Activated CD4-positive, alpha-beta memory T cell treated with anti-CD3 and anti-CD28 coated beads, Interleukin-2, amount 10 ng/mL, durations not matched to agents 7 days and 5 days (primary cell): ENCODE results near the gene PRKAG2. TPM values are rescaled to one million over a fixed set of nuclear protein-coding genes. Genes with fewer than 3 reads are reported as not detected.

Source experiments
- CTCF ChIA-PET: fragments of 350-600 bp; sonication (Branson Sonifier 250); formaldehyde crosslinking; loops from one replicate; lab custom pipeline; 2021; ENCODE audit warnings: antibody characterized with exemption, inconsistent platforms; lab: Charles Lee
- POLR2A ChIA-PET: fragments of 350-600 bp; sonication (Branson Sonifier 250); formaldehyde crosslinking; loops from one replicate; lab custom pipeline; 2021; ENCODE audit warnings: antibody characterized with exemption; lab: Charles Lee
- DNase-seq: peaks from one replicate; pipeline ENCODE4 v3.0.0-alpha.2; 2020
- H3K27ac Mint-ChIP-seq: one replicate; pipeline ENCODE4 v1.8.0; 2021; ENCODE audit warnings: mild to moderate bottlenecking, mixed read lengths
- H3K27me3 Mint-ChIP-seq: one replicate; pipeline ENCODE4 v1.8.0; 2021; ENCODE audit warnings: mixed read lengths
- H3K36me3 Mint-ChIP-seq: one replicate; pipeline ENCODE4 v1.8.0; 2021; ENCODE audit warnings: low read depth, mixed read lengths
- H3K4me1 Mint-ChIP-seq: one replicate; pipeline ENCODE4 v1.8.0; 2021; ENCODE audit warnings: mixed read lengths
- H3K4me3 Mint-ChIP-seq: one replicate; pipeline ENCODE4 v1.8.0; 2021; ENCODE audit warnings: mild to moderate bottlenecking, mixed read lengths
- H3K9me3 Mint-ChIP-seq: one replicate; pipeline ENCODE4 v1.8.0; 2021; ENCODE audit warnings: mixed read lengths
- total RNA-seq, 2 experiments: library from RNA; stranded (reverse); gene quantifications; one replicate each; pipeline ENCODE4 v1.2.3, GENCODE V29; 2021

PRKAG2 gene
- total RNA-seq, 2 experiments from 2014 or later, result 25.4 to 33.7 TPM

DNA sequence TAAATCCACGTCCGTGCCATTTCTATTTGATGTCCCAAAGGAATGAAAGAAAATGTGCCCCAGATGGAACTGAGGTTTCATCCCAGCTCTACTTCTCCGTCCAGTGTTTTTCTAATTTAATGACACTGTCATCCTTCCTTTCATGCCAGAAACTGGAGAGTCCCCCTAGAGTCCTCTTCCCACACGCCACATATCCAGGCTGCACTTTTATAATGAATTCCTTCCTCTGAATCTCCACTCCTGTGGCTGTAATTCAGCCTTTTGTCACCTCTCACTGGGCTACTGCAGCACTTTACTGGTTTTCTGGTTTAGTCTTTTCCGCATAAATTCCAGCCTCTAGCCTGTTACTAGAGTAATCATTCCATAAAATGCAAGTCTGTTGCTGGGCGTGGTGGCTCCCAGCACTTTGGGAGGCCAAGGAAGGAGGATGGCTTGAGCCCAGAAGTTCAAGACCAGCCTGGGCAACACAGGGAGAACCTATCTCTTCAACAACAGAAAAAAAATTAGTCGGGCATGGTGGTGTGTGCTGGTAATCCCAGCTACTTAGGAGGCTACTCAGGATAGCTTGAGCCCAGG lies 214.6 kb downstream of the PRKAG2 start:
- Mint-ChIP-seq H3K9me3 (no peaks in the 10 kb centered on the region), H3K27me3 (no peaks in the 10 kb centered on the region), H3K4me1 (no peaks in the 10 kb centered on the region), H3K27ac (no peak overlapping the region), H3K36me3 (no peaks in the 10 kb centered on the region), H3K4me3 (no peak overlapping the region)
- DNase-seq, result no peak
- ChIA-PET POLR2A (no interaction called here), CTCF (no interaction called here)

GRCh38 chr7:151661587-151661986 lies 215.3 kb downstream of the PRKAG2 start:
- no peak overlapping the region for H3K4me3 Mint-ChIP-seq
- no peaks in the 10 kb centered on the region for H3K27me3 Mint-ChIP-seq
- POLR2A ChIA-PET, result interaction anchor here (0.9 kb wide), 1 partner anchor 28 kb away, joined by 3 read pairs; no protein-coding TSS in a partner anchor
- no peaks in the 10 kb centered on the region for H3K4me1 Mint-ChIP-seq
- CTCF ChIA-PET, result no interaction called here
- H3K36me3 Mint-ChIP-seq, result no peaks in the 10 kb centered on the region
- no peak overlapping the region for H3K27ac Mint-ChIP-seq
- H3K9me3 Mint-ChIP-seq, result no peaks in the 10 kb centered on the region
- DNase-seq, result no peak

GRCh38 chr7:151660141-151660540 lies 216.8 kb downstream of the PRKAG2 start:
- CTCF ChIA-PET, result interaction anchor here (0.6 kb wide), 1 partner anchor 55 kb away, joined by 3 read pairs; no protein-coding TSS in a partner anchor
- Mint-ChIP-seq H3K4me1 (no peaks in the 10 kb centered on the region), H3K36me3 (no peaks in the 10 kb centered on the region), H3K4me3 (no peak overlapping the region), H3K9me3 (no peaks in the 10 kb centered on the region), H3K27ac (no peak overlapping the region), H3K27me3 (no peaks in the 10 kb centered on the region)
- POLR2A ChIA-PET, result no interaction called here
- no peak for DNase-seq

DNA sequence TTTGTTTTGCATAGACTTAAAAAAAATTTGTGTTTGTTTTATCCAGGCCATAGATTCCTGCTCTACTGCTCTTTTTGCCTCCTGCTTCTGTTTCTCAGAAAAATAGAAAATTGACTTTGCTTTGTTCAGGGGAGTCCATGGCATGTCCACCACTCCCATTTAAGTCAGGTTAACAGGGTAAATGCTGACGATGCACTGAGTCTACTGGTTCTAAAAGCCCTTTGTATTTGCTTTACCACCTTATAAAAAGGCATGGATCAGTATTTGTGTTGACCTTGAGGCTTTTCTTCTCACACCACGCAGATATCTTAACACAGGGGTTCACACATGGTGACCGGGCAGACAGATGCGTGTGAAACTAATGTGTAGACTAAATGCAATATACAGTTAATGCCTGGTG lies 217.7 kb downstream of the PRKAG2 start:
- ChIA-PET CTCF (no interaction called here), POLR2A (no interaction called here)
- no peak overlapping the region for H3K4me3 Mint-ChIP-seq
- H3K9me3 Mint-ChIP-seq, result no peaks in the 10 kb centered on the region
- no peak overlapping the region for H3K27ac Mint-ChIP-seq
- no peaks in the 10 kb centered on the region for H3K36me3 Mint-ChIP-seq
- no peak for DNase-seq
- H3K27me3 Mint-ChIP-seq, result no peaks in the 10 kb centered on the region
- H3K4me1 Mint-ChIP-seq, result no peaks in the 10 kb centered on the region

DNA sequence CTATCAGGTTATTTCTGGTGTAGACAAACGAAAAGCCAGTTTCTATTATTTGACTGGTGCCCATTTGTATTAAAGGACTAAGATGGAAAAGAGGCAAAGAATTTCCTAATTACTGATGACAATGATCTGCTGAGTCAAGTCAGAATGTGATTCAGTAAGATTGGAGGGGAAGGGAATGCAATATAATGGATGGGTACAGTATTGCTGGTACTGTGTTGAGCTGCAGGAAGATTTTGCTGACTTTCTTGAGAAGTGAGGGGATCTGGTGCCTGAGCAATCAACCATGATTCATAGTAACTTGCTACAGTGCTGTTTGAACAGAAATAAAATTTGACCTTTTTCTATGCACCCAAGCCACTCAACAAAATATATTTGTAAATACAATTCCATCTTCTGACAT lies 218.1 kb downstream of the PRKAG2 start:
- POLR2A ChIA-PET, result no interaction called here
- Mint-ChIP-seq H3K27ac (no peak overlapping the region), H3K27me3 (no peaks in the 10 kb centered on the region), H3K9me3 (no peaks in the 10 kb centered on the region), H3K4me1 (no peaks in the 10 kb centered on the region), H3K4me3 (no peak overlapping the region), H3K36me3 (no peaks in the 10 kb centered on the region)
- CTCF ChIA-PET, result no interaction called here
- no peak for DNase-seq

DNA sequence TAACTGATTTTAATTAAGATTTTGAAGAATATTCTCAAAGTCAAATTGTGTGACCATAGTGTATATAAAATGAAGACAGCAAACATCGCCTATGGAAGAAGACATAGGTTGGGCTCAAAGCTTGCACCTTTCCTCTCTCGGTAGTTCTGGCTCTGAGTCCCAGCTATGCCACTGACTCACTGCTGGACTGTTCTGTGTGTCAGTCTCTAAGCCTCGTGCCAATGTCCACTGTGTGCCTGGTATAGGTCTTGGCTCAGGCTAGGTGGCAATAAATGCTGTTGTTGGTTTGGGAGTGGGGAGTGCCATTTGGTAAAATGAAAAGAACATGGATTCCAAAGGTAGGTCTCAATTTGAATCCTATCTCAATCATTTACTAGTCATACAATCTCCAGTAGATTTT lies 219.7 kb downstream of the PRKAG2 start:
- Mint-ChIP-seq H3K27ac (no peak overlapping the region), H3K4me1 (no peaks in the 10 kb centered on the region), H3K9me3 (no peaks in the 10 kb centered on the region), H3K4me3 (no peak overlapping the region), H3K36me3 (no peaks in the 10 kb centered on the region), H3K27me3 (no peaks in the 10 kb centered on the region)
- DNase-seq, result no peak
- CTCF ChIA-PET, result no interaction called here
- POLR2A ChIA-PET, result no interaction called here

DNA sequence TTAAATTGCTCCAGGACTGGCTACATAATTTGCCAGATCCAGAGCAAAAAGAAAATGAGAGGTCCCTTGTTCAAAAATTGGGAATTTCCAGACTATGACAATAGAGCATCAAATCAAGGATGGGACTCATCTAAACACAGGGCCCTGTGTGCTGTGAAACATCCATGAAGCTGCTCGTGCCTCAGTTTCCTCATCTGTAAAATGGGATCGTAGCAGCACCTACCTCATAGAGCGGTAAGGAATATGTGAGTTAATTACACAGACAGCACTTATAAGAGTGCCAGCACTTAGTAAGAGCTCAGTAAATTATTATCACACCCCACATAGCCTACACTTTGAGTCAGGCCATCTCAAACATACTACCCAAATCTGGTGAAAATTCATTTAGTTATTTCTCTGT lies 221.4 kb downstream of the PRKAG2 start:
- no peak overlapping the region for H3K4me3 Mint-ChIP-seq
- DNase-seq, result no peak
- H3K27ac Mint-ChIP-seq, result no peak overlapping the region
- CTCF ChIA-PET, result no interaction called here
- POLR2A ChIA-PET, result no interaction called here
- no peaks in the 10 kb centered on the region for H3K4me1 Mint-ChIP-seq
- H3K27me3 Mint-ChIP-seq, result no peaks in the 10 kb centered on the region
- H3K9me3 Mint-ChIP-seq, result no peaks in the 10 kb centered on the region
- no peaks in the 10 kb centered on the region for H3K36me3 Mint-ChIP-seq

DNA sequence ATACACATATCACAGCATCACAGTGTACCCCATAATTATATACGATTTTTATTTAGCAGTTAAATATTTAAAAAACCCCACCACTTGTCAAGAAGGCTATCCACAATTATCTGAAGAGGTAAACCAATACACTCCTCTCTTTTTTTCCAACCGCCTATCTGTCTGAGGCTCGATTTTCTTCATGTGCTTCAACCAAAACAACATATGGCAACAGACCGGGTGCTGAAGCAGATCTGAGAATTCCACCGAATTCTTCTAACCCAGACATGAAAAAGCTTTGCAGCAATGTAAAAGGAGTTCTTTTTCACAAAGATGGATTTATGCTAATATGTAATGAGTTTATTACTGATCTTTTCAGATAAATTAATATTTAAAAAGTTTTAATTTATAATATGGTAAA lies 224.8 kb downstream of the PRKAG2 start:
- POLR2A ChIA-PET, result no interaction called here

DNA sequence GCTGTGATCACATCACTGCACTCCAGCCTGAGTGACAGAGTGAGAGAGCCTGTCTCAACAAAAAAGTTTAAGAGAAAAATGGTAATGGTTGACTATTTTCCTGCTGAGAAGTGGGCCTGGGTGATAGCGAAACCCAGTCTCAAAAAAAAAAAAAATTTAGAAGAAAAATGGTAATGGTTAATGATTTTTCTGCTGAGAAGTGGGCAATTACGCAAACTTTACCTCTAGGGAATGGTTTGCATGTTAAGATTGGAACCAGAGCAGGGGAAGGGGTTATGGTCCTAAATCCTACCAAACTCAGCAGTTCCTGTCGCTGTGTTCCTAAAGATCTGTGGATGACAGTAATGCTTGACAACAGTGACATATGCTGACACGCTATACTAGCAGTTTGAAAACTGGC lies 226.8 kb downstream of the PRKAG2 start:
- Mint-ChIP-seq H3K9me3 (no peaks in the 10 kb centered on the region), H3K4me3 (no peak overlapping the region), H3K27me3 (no peaks in the 10 kb centered on the region), H3K36me3 (no peaks in the 10 kb centered on the region), H3K4me1 (no peaks in the 10 kb centered on the region), H3K27ac (no peak overlapping the region)
- ChIA-PET CTCF (no interaction called here), POLR2A (no interaction called here)
- DNase-seq, result no peak

More for the DNA sequence above, 224.8 kb downstream of the PRKAG2 start:
- no peaks in the 10 kb centered on the region for H3K36me3 Mint-ChIP-seq
- no peak overlapping the region for H3K27ac Mint-ChIP-seq
- no peak for DNase-seq
- no peak overlapping the region for H3K4me3 Mint-ChIP-seq
- no peaks in the 10 kb centered on the region for H3K9me3 Mint-ChIP-seq
- no peaks in the 10 kb centered on the region for H3K4me1 Mint-ChIP-seq
- no peaks in the 10 kb centered on the region for H3K27me3 Mint-ChIP-seq
- CTCF ChIA-PET, result no interaction called here

GRCh38 chr7:151648429-151648828 lies 228.5 kb downstream of the PRKAG2 start:
- ChIA-PET CTCF (no interaction called here), POLR2A (no interaction called here)
- Mint-ChIP-seq H3K4me1 (no peaks in the 10 kb centered on the region), H3K9me3 (peaks cover 2% of the 10 kb centered on the region), H3K36me3 (no peaks in the 10 kb centered on the region), H3K4me3 (no peak overlapping the region), H3K27ac (no peak overlapping the region), H3K27me3 (no peaks in the 10 kb centered on the region)
- no peak for DNase-seq

GRCh38 chr7:151647874-151648273 lies 229.0 kb downstream of the PRKAG2 start:
- no peaks in the 10 kb centered on the region for H3K4me1 Mint-ChIP-seq
- no peaks in the 10 kb centered on the region for H3K27me3 Mint-ChIP-seq
- H3K9me3 Mint-ChIP-seq, result peaks cover 2% of the 10 kb centered on the region
- POLR2A ChIA-PET, result no interaction called here
- CTCF ChIA-PET, result no interaction called here
- H3K27ac Mint-ChIP-seq, result no peak overlapping the region
- H3K36me3 Mint-ChIP-seq, result no peaks in the 10 kb centered on the region
- DNase-seq, result no peak
- no peak overlapping the region for H3K4me3 Mint-ChIP-seq

DNA sequence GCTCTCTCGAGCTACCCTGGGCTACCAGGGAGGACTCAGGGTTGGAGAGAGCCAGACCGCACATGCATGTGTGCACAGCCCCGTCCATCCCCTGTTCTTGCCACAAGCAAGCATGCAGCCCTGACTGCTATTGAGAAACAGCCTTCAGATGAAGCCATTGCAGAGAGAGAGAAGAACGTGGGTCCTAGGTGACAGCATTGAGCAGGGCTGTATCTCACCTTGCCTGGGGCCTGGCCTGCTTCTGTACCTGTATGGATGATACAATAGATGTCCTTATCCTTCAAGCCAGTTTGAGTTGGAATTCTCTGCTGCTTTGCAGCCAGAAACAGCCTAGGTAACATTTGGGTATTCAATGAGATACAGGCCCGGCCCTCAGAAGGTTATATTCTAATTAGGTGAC lies 229.9 kb downstream of the PRKAG2 start:
- no peaks in the 10 kb centered on the region for H3K27me3 Mint-ChIP-seq
- no peak for DNase-seq
- no peak overlapping the region for H3K4me3 Mint-ChIP-seq
- H3K4me1 Mint-ChIP-seq, result no peaks in the 10 kb centered on the region
- no peaks in the 10 kb centered on the region for H3K36me3 Mint-ChIP-seq
- H3K9me3 Mint-ChIP-seq, result peaks cover 2% of the 10 kb centered on the region
- ChIA-PET CTCF (no interaction called here), POLR2A (interaction anchor here (1.0 kb wide), 1 partner anchor 15 kb away, joined by 3 read pairs; no protein-coding TSS in a partner anchor)
- no peak overlapping the region for H3K27ac Mint-ChIP-seq

GRCh38 chr7:151645311-151645710 lies 231.6 kb downstream of the PRKAG2 start:
- CTCF ChIA-PET, result interaction anchor here (2.2 kb wide), 1 partner anchor 12 kb away, joined by 6 read pairs; no protein-coding TSS in a partner anchor
- Mint-ChIP-seq H3K36me3 (no peaks in the 10 kb centered on the region), H3K27me3 (no peaks in the 10 kb centered on the region), H3K4me1 (no peaks in the 10 kb centered on the region), H3K27ac (no peak overlapping the region), H3K9me3 (peaks cover 2% of the 10 kb centered on the region), H3K4me3 (no peak overlapping the region)
- DNase-seq, result no peak
- POLR2A ChIA-PET, result interaction anchor here (0.9 kb wide), 1 partner anchor 293 kb away, joined by 3 read pairs; no protein-coding TSS in a partner anchor

DNA sequence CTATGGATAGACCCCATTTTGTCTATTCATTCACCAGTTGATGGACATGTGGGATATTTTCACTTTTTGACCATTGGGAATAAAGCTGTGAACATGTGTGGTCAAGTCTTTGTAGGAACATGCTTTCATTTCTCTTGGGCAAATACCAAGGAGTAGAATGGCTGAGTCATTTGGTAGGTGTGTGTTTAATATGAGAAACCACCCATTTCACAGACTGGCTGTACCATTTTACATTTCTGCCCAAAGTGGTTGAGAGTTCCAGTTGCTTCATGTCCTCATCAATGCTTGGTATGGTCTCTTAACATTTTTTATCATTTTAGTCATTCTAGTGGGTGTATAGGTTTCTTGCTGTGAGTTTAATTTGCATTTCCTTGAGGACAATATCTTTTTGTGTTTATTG lies 232.4 kb downstream of the PRKAG2 start:
- DNase-seq, result no peak
- peaks cover 2% of the 10 kb centered on the region for H3K9me3 Mint-ChIP-seq
- no peaks in the 10 kb centered on the region for H3K27me3 Mint-ChIP-seq
- H3K4me3 Mint-ChIP-seq, result no peak overlapping the region
- H3K36me3 Mint-ChIP-seq, result no peaks in the 10 kb centered on the region
- POLR2A ChIA-PET, result interaction anchor here (0.9 kb wide), 1 partner anchor 293 kb away, joined by 3 read pairs; no protein-coding TSS in a partner anchor
- CTCF ChIA-PET, result interaction anchor here (2.2 kb wide), 1 partner anchor 11 kb away, joined by 6 read pairs; no protein-coding TSS in a partner anchor
- H3K27ac Mint-ChIP-seq, result no peak overlapping the region
- no peaks in the 10 kb centered on the region for H3K4me1 Mint-ChIP-seq
